K562 (cell line): ENCODE data around the gene SLC2A2. TPM values are rescaled to one million over a fixed set of nuclear protein-coding genes. Genes with fewer than 3 reads are reported as not detected.

Experiments used
- ATAC-seq: fragments of 200-7000 bp; cut with Tn5 transposase; 3 replicates; pipeline ENCODE4 v1.9.1; 2020; ENCODE audit warnings: moderate library complexity
- BruUV-seq: library from RNA; stranded (reverse); fragments of 400-500 nt; replicated peaks from 2 replicates; lab custom pipeline; 2021; lab: Mats Ljungman, UMichigan
- CTCF ChIA-PET: fragments of 300-600 bp; formaldehyde crosslinking; extraction: SDS; loops from one replicate; lab custom pipeline; 2021; ENCODE audit warnings: low intra/inter-chr PET ratio; lab: Yijun Ruan, JAX
- POLR2A ChIA-PET: fragments of 300-600, 350-650 bp; sonication (Branson Sonifier 250); formaldehyde crosslinking; extraction: SDS; loops from one replicate; lab custom pipeline; 2021; ENCODE audit warnings: antibody characterized with exemption, inconsistent platforms; lab: Yijun Ruan, JAX
- DNase-seq, 4 experiments: peaks; one replicate each; pipeline versions ENCODE4 v3.0.0 to v3.0.0-alpha.2; 2011 to 2018; ENCODE audit warnings: low spot score in 3 of 4, mixed read lengths in 3 of 4; ENCODE audit errors: extremely low read depth in 1 of 4
- FAIRE-seq: peaks from 2 replicates; lab custom pipeline; 2011; peaks lifted over from hg19 to GRCh38; lab: Jason Lieb, UNC
- H2AFZ ChIP-seq: 2 replicates; pipeline ENCODE4 v1.6.0; 2011; ENCODE audit warnings: low read depth, low read length, control low read depth, inconsistent platforms
- H3K27ac ChIP-seq: fragments of 200-600 bp; 3 replicates; pipeline ENCODE4 v1.8.0; 2011; ENCODE audit warnings: low read depth, mild to moderate bottlenecking, control low read depth, inconsistent platforms, low read length, moderate library complexity, mixed read lengths; ENCODE audit errors: extremely low read depth
- H3K27me3 ChIP-seq, 2 experiments: fragments of 300-600 bp in 1 of 2; 2 replicates in 1 of 2; 3 replicates in 1 of 2; pipeline versions ENCODE4 v1.6.0 to v1.8.0; 2011; ENCODE audit warnings: inconsistent platforms in 2 of 2, low read length in 2 of 2, mild to moderate bottlenecking in 1 of 2, mixed read lengths in 1 of 2, moderate library complexity in 1 of 2; ENCODE audit not compliant: control insufficient read depth in 2 of 2, insufficient read depth in 2 of 2
- H3K36me3 ChIP-seq: fragments of 300-600 bp; 3 replicates; pipeline ENCODE4 v1.8.0; 2011; ENCODE audit warnings: mild to moderate bottlenecking, low read length, inconsistent platforms; ENCODE audit not compliant: control insufficient read depth, insufficient read depth
- H3K4me1 ChIP-seq, 2 experiments: fragments of 200-600 bp in 1 of 2; replicated peaks in 1 of 2; 2 replicates in 1 of 2; 3 replicates in 1 of 2; pipeline versions ENCODE4 v1.5.1 to v1.8.0; 2011; ENCODE audit warnings: inconsistent platforms in 2 of 2, low read length in 2 of 2, mild to moderate bottlenecking in 1 of 2, mixed read lengths in 1 of 2, moderate library complexity in 1 of 2; ENCODE audit not compliant: control insufficient read depth in 2 of 2, insufficient read depth in 2 of 2
- H3K4me2 ChIP-seq: 2 replicates; pipeline ENCODE4 v1.6.1; 2011; ENCODE audit warnings: low read length, control low read depth, inconsistent platforms, mixed read lengths; ENCODE audit not compliant: insufficient read depth
- H3K4me3 ChIP-seq: fragments of 200-600 bp; sonication (generic), shearing (Covaris generic); 2 replicates; pipeline ENCODE4 v1.5.1; 2016; ENCODE audit warnings: control low read depth, inconsistent platforms
- H3K79me2 ChIP-seq: fragments of 200-600 bp; 3 replicates; pipeline ENCODE4 v1.8.0; 2011; ENCODE audit warnings: low read length, inconsistent platforms; ENCODE audit not compliant: control insufficient read depth, insufficient read depth
- H3K9ac ChIP-seq, 2 experiments: 2 replicates each; pipeline versions ENCODE4 v1.6.0 to v1.6.1; 2011; ENCODE audit warnings: low read depth in 2 of 2, low read length in 2 of 2, control low read depth in 1 of 2, inconsistent platforms in 1 of 2, mild to moderate bottlenecking in 1 of 2, mixed read lengths in 1 of 2; ENCODE audit not compliant: insufficient read depth in 1 of 2
- H3K9me1 ChIP-seq: one replicate; pipeline ENCODE4 v1.6.0; 2011; ENCODE audit warnings: inconsistent platforms, mild to moderate bottlenecking, low read length, moderate library complexity; ENCODE audit not compliant: control insufficient read depth, insufficient read depth
- H3K9me3 ChIP-seq: replicated peaks from 2 replicates; pipeline ENCODE4 v1.5.1; 2011; ENCODE audit warnings: low read depth, low read length, inconsistent platforms; ENCODE audit not compliant: control insufficient read depth, insufficient read depth
- H4K20me1 ChIP-seq: replicated peaks from 2 replicates; pipeline ENCODE4 v1.6.1; 2011; ENCODE audit warnings: low read length, inconsistent platforms, mixed read lengths; ENCODE audit not compliant: control insufficient read depth, insufficient read depth
- CBX3 ChIP-seq, 2 experiments: IDR thresholded peaks; 1 replicate in 1 of 2; 2 replicates in 1 of 2; pipeline ENCODE4 v1.6.1; 2012; ENCODE audit warnings: inconsistent platforms in 2 of 2, low read length in 2 of 2, borderline replicate concordance in 1 of 2, control low read depth in 1 of 2
- OTX1 ChIP-seq: fragments of 450-650 bp; formaldehyde crosslinking; IDR thresholded peaks from 2 replicates; pipeline ENCODE4 v1.4.0; 2022; ENCODE audit warnings: mild to moderate bottlenecking
- WGBS: fragments of 100-300 bp; shearing (Covaris generic); methylation state at CpG from one replicate; pipeline ENCODE4 v1.1.6; 2016; ENCODE audit warnings: low coverage, mixed read lengths; ENCODE audit not compliant: insufficient coverage; ENCODE audit errors: missing lambda C conversion rate; 5-methylcytosine and 5-hydroxymethylcytosine counted together
- in situ Hi-C: fragments of 300-500 bp; cut with MboI; formaldehyde crosslinking; loops from 4 replicates; pipeline ENCODE4 v1.15.0; 2018; ENCODE audit warnings: inconsistent platforms, mixed read lengths
- intact Hi-C: fragments of 100-400 bp; cut with micrococcal nuclease; formaldehyde crosslinking; loops from 2 replicates; pipeline ENCODE4 v1.14.2; 2022
- polyA plus RNA-seq, 8 experiments: library from polyadenylated mRNA; depleted of rRNA in 4 of 8; stranded (reverse) in 5 of 8; unstranded in 3 of 8; fragments of >200 nt; fragmentation: Nextera tagmentation in 2 of 8; fragmentation: Illumina TruSeq in 1 of 8; extraction: Ambion mirVana in 2 of 8; extraction: Trizol in 1 of 8; gene quantifications; 2 replicates each; pipeline versions ENCODE4 v1.2.1 to v1.2.3, GENCODE V29; 2011 to 2014; ENCODE audit warnings: inconsistent platforms in 1 of 8, missing spikeins in 1 of 8
- total RNA-seq, 7 experiments: library from RNA; depleted of rRNA in 6 of 7; stranded (reverse); fragments of >200 nt in 6 of 7; fragmentation: Illumina TruSeq in 2 of 7; extraction: Trizol in 2 of 7; gene quantifications; 2 replicates each; pipeline versions ENCODE4 v1.2.1 to v1.2.3, GENCODE V29; 2011 to 2021; ENCODE audit warnings: low replicate concordance in 1 of 7
- TF ChIP-seq, protein P1 (sequence below): fragments of 450-650 bp; IDR thresholded peaks from 2 replicates; pipeline ENCODE4 v1.6.1; 2016; ENCODE audit warnings: low read depth
- TF ChIP-seq, protein P2 (sequence below), 2 experiments: fragments of 450-650 bp; IDR thresholded peaks; 2 replicates each; pipeline ENCODE4 v1.6.1; 2016

SLC2A2 gene
- total and polyA plus RNA-seq, 9 of the 15 experiments (the other 6 are each of a cell fraction or from before 2014, with no cell fraction given): 0.18 TPM; not detected in 8

DNA sequence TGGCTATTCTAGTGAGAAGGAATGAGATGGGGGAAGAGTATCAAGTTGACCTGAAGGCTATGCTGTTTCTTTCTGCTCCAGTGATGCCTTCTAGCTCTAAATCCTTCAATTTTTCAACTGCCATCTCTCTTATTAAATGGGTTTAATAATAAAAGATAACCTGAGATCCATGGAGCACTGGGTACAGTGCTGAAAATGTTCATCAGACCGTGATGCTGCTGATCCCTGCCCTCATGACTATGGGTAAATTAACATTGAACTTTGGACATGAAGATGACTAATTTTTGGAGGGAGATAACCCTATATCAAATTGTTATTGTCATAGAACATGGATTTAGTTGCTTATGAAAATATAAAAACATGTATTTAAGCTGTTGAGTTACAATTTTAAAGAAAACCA is 27.7 kb upstream of the SLC2A2 start:
- no peak overlapping the region for H2AFZ ChIP-seq
- H3K9ac ChIP-seq: no peak overlapping the region
- no peaks in the 10 kb centered on the region for H4K20me1 ChIP-seq
- in situ Hi-C loops: no loop called here
- H3K4me1 ChIP-seq: 0 out of 5 replicates have a peak, but pooled peaks cover 0 to 2% of the 10 kb centered on the region in 2 experiments
- H3K4me2 ChIP-seq: no peak overlapping the region
- no peak for DNase-seq
- H3K9me3 ChIP-seq: no peaks in the 10 kb centered on the region
- ATAC-seq: no peak
- 0% methylated on average over 1 of the region's 1 CpG for WGBS
- no TSS peak for BruUV-seq
- H3K9me1 ChIP-seq: no peaks in the 10 kb centered on the region
- H3K27ac ChIP-seq: no peak overlapping the region
- no peak overlapping the region for H3K4me3 ChIP-seq
- no peaks in the 10 kb centered on the region for H3K36me3 ChIP-seq
- FAIRE-seq: no peak
- no peaks in the 10 kb centered on the region for H3K79me2 ChIP-seq
- POLR2A ChIA-PET: interaction anchor here (0.6 kb wide), 1 partner anchor 717 kb away, joined by 3 read pairs; no protein-coding TSS in a partner anchor
- CTCF ChIA-PET: no interaction called here
- H3K27me3 ChIP-seq: no peaks in the 10 kb centered on the region; a peak in 1 of 5 replicates
- intact Hi-C loops: no loop called here
- TF ChIP-seq, protein P1, sequence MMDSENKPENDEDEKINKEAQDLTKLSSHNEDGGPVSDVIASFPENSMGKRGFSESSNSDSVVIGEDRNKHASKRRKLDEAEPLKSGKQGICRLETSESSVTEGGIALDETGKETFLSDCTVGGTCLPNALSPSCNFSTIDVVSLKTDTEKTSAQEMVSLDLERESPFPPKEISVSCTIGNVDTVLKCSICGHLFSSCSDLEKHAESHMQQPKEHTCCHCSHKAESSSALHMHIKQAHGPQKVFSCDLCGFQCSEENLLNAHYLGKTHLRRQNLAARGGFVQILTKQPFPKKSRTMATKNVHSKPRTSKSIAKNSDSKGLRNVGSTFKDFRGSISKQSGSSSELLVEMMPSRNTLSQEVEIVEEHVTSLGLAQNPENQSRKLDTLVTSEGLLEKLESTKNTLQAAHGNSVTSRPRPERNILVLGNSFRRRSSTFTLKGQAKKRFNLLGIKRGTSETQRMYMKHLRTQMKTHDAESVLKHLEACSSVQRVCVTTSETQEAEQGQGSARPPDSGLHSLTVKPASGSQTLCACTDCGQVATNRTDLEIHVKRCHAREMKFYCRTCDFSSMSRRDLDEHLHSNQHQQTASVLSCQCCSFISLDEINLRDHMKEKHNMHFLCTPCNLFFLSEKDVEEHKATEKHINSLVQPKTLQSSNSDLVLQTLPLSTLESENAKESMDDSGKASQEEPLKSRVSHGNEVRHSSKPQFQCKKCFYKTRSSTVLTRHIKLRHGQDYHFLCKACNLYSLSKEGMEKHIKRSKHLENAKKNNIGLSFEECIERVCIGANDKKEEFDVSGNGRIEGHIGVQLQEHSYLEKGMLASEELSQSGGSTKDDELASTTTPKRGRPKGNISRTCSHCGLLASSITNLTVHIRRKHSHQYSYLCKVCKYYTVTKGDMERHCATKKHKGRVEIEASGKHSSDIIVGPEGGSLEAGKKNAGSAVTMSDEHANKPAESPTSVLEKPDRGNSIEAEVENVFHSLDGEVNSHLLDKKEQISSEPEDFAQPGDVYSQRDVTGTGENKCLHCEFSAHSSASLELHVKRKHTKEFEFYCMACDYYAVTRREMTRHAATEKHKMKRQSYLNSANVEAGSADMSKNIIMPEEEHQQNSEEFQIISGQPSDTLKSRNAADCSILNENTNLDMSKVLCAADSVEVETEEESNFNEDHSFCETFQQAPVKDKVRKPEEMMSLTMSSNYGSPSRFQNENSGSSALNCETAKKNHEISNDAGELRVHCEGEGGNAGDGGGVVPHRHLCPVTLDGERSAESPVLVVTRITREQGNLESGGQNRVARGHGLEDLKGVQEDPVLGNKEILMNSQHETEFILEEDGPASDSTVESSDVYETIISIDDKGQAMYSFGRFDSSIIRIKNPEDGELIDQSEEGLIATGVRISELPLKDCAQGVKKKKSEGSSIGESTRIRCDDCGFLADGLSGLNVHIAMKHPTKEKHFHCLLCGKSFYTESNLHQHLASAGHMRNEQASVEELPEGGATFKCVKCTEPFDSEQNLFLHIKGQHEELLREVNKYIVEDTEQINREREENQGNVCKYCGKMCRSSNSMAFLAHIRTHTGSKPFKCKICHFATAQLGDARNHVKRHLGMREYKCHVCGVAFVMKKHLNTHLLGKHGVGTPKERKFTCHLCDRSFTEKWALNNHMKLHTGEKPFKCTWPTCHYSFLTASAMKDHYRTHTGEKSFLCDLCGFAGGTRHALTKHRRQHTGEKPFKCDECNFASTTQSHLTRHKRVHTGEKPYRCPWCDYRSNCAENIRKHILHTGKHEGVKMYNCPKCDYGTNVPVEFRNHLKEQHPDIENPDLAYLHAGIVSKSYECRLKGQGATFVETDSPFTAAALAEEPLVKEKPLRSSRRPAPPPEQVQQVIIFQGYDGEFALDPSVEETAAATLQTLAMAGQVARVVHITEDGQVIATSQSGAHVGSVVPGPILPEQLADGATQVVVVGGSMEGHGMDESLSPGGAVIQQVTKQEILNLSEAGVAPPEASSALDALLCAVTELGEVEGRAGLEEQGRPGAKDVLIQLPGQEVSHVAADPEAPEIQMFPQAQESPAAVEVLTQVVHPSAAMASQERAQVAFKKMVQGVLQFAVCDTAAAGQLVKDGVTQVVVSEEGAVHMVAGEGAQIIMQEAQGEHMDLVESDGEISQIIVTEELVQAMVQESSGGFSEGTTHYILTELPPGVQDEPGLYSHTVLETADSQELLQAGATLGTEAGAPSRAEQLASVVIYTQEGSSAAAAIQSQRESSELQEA: no peak
- TF ChIP-seq, protein P2, sequence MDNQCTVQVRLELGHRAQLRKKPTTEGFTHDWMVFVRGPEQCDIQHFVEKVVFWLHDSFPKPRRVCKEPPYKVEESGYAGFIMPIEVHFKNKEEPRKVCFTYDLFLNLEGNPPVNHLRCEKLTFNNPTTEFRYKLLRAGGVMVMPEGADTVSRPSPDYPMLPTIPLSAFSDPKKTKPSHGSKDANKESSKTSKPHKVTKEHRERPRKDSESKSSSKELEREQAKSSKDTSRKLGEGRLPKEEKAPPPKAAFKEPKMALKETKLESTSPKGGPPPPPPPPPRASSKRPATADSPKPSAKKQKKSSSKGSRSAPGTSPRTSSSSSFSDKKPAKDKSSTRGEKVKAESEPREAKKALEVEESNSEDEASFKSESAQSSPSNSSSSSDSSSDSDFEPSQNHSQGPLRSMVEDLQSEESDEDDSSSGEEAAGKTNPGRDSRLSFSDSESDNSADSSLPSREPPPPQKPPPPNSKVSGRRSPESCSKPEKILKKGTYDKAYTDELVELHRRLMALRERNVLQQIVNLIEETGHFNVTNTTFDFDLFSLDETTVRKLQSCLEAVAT (IDR thresholded peaks at IDR 0.05): no peak
- TF ChIP-seq OTX1 (CRISPR knock-in tag) (no peak), CBX3 (IDR thresholded peaks at IDR 0.05; ENCODE audit: borderline replicate concordance in 1 of 2, low read length in 2 of 2) (no peak)
